Measurements from ENCODE around the gene CRACR2B.

CRACR2B gene

GRCh38 chr11:839875-840617 lies 12.3 kb downstream of the CRACR2B start:
- no peak for DNase-seq (ENCODE audit: low spot score)

GRCh38 chr11:841981-842369 lies 14.3 kb downstream of the CRACR2B start:
- DNase-seq (ENCODE audit: low spot score) = no peak

DNA sequence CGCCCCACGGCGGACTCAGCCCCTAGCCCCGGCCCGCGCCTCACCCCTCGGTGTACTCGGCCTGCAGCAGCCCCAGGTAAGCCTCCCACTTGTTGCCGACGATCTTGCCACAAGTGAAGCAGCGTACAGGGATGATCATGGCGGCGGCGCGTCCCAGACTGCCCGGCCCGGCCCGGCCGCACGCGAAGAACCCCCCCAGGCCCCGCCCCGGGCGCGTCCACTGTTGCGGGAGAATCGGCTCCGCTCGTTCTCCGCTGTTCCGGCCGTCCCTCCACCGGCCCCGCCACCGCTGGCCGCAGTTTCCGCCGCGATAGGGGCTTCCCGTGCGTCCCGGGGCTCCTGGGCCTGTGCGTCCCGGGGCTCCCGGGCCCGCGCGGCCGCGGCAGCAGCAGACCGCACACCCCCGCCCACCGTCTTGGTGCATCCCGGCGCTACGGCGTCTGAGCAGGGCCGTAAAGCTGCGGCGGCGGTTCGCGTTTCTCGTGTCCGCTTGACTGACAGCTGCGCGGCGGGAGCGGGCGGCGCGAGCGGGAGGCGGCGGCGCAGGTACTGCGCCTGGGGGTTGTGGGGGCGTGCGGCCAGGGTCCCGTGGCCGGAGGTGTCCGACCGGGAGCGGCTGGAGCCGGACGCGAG lies 14.8 kb downstream of the CRACR2B start, which contains the start of the genes POLR2L and TSPAN4:
TSS of gene POLR2L (minus strand) at position 160 of the 633 bp plus-strand sequence. CDS start at position 139, 21 bp downstream.
TSS of gene TSPAN4 (plus strand) at position 483 of the 633 bp plus-strand sequence. CDS start 7,453 bp downstream, outside the sequence.
- DNase-seq (ENCODE audit: low spot score) = peak; percentile 92

- DNase-seq (ENCODE audit: low spot score) = no peak
Measured at GRCh38 chr11:843086-843734, 15.5 kb downstream of the CRACR2B start.

GRCh38 chr11:843818-844692 lies 16.3 kb downstream of the CRACR2B start:
- peak; percentile 97 for DNase-seq (ENCODE audit: low spot score)

- peak; percentile 86 for DNase-seq (ENCODE audit: low spot score)
Measured at GRCh38 chr11:844693-845644, 17.2 kb downstream of the CRACR2B start.

GRCh38 chr11:845872-846495 lies 18.3 kb downstream of the CRACR2B start:
- no peak for DNase-seq (ENCODE audit: low spot score)

DNA sequence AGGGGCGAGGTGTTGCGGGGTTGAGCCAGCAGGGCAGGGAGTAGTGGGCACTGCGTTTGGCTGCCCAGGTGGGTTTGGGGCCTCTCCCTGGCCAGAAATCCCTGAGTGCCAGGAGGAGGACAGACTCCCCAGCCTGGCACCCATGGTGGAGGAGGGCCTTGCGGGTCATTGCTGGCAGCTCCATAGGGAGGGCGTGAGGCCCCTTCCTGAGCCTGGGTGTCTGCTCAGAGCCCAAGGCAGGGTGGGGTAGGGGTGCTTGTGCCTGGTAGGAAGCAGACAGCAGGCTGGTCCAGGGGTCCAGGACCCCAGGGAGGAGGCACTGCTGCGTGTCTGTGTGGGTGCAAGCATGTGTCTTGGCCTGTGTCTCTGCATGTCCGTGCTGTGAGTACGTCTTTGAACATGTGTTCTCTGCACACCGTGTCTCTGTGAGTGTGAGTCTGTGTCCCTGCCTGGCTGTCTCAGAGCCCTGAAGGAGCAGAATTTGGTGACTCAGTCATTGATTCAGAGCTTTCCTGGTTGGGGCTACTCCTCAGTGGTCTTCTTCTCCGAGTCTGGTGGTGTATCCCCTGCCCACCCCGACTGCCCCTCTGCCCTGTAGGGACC lies 18.9 kb downstream of the CRACR2B start:
- DNase-seq (ENCODE audit: low spot score) = no peak

- no peak for DNase-seq (ENCODE audit: low spot score)
Measured at GRCh38 chr11:847876-848275, 20.2 kb downstream of the CRACR2B start.

- DNase-seq (ENCODE audit: low spot score) = peak; percentile 85
Measured at GRCh38 chr11:848380-848931, 20.7 kb downstream of the CRACR2B start.

DNA sequence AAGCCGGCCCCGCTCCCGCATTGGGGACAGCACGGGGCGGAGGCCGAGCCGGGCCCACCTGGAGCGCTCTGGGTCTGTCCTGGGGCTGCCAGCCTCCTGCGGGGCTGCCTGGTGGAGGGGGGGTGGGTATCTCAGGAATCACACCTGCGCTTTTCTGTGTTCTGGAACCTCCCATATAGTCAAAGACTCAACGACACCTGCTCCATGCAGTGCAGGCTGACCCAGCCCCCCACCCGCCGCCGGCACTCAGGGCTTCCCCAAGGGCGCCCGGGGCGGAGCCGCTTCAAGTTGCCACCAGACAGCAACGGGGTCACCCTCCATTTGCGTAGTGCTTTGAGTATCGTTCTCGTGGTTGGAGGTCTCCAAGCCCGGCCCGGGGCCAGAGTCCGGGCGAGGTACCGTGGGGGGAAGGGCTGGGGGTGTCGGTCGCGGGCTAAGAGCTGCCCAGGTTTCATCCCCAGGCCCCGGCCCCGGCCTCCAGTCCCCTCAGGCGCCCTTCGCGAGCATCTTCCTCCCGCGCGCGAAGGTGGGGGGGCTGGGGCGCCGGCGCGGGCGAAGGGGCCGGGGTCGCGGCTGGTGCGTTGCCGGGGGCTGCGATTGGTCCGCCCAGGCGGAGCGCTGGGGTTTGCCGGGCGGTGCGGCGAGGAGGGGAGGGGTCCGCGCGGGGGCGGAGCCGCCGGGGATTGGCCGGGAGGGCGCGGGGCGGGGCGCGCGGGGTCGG lies 21.5 kb downstream of the CRACR2B start:
- no peak for DNase-seq (ENCODE audit: low spot score)

DNA sequence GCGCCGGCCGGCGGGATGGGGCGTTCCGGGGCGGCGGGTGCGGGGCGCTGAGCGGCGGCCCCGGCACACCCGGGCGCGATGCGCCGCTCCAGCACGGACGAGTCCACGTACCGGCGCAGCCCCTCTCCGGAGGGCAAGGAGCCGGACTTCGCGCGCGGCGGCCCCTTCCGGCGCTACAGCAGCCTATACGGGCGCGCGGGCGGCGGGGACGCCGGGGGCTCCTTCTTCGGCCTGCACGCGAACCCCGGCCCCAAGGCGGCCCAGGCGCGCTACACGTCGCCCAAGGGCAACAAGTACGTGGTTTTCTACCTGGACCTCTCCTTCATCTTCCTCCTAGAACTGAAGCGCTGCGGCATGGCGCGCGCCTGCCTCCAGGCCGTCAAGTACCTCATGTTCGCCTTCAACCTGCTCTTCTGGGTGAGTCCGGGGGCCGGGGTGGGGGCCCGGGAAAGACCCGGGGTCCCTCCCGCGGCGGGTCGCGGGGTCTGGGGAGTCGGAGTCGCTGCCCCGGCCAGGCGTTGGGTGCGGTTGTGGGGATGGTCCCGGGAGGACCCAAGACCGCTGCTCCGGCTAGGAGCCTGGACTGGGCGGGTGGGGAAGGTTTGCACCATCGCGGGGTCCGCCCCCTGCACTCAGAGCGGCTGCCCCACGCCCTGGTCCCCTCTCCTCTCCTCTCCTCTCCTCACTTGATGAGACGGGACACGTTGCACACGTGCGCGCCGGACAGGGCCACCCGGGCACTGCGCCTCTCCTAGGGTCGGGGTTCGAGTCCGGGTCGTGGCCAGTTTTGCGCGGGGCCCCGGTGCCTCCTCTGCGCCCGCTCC lies 22.4 kb downstream of the CRACR2B start:
- DNase-seq (ENCODE audit: low spot score) = no peak

DNA sequence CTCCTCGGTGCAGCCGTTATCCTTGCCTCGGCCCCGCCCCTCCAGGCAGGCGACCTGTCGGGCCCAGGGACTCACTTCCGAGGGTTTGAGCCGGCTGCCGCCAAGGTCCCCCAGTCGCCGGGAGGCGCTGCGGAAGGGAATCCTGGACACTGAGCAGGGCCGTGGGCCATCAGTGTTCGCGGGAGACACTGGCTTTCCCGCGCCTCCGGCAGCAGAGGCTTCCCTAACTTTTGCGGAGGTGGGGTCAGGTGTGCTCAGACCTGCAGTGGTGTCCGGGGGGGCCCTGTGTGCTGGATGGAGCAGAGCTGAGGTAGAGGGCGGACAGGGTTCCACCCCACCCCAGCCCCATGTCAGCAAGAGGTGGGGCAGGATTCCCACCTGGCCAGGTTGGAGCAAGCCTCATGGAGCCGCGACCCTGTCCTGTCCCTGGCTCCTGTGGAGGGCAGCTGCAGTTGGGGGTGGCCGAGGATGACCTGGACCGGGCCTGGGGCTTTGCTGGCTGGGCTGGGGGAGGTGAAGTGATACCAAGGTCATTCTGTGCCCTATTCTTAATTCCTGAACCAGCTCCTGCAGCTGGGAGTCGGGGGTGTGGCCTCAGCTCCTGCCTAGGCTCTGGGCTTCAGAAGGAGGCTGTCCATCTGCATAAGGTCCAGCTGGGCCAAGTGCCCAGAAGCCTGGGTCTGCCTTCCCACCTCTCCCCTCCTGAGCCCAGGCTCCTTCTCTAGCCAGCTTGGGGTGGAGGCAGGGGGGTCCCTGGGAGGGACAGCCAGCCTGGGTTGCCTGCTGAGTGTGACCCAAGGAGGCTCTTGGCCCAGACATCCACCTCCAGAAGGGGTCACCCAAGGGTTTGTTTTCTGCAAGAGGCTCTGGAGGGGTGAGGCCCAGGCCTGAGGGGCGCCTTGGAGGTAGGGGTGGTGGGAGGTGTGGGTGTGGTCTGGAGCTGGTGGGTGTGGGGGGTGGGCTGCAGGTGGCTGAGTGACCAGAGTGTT lies 23.4 kb downstream of the CRACR2B start:
- DNase-seq (ENCODE audit: low spot score) = no peak

DNA sequence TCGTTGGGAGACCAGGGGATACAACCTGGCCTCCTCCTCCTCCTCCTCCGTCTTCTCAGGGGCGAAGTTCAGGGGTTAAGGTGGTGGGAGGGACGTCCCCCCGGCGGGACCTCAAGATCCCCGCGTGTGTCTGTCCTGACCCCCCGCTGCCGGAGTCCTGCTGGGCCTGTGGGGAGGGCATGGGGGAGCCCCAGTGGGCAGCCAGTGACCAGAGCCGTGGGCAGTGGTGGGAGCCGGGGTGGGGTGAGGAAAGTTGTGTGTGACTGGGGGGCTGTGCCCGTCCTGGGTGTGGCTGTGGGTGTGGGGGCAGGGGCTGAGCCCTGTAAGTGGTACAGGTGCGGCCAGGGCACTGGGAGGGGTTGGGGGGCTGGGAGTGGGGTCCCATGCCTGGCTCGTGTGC lies 25.0 kb downstream of the CRACR2B start:
- no peak for DNase-seq (ENCODE audit: low spot score)

DNA sequence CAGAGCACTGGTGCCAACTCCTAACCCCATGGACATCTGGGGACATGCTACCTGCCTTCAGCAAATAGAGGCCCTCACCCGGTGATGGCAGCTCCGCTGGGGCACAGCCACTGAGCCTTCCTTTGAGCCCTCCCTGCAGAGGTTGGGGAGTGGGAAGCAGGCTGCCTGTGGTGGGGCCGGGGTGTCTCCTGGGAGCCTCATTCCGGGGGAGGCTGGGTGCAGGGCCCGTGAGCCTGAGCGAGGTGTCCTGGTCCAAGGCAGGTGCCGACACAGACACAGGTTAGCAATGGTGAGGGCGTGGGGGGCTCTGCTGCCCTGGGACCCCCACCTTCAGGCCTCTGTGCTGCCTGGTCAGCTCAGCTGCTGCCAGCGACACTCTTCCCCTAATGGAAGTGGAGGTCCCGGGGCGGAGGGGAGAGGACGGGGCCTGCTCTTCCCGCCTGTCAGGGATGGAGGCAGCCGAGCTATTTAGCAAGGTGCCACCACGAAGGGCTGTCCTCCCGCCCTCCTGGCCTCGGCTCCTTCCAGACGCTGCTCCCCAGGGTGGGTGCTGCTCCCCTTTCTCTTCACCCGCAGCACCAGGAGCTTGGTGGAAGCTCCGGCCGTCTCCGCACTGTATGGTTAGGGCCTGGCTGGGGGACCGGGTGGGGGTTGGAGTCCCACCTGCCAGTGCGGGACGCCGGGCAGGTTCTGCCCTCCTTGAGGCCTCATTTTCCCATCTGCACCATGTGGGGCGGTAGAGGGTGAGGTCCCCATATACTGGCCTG lies 26.1 kb downstream of the CRACR2B start:
- DNase-seq (ENCODE audit: low spot score) = no peak

Measured in hepatic stellate cell (primary cell).